Measurements from ENCODE around the gene EHBP1L1. TPM values are rescaled to one million over a fixed set of nuclear protein-coding genes. Genes with fewer than 3 reads are reported as not detected.
A peak's percentile ranks its signal among the peaks of the same experiment; 100 is the strongest.

The EHBP1L1 gene
- total RNA-seq, 6 donors from 2014 or later: 70.4 to 220 (median 133) TPM

DNA sequence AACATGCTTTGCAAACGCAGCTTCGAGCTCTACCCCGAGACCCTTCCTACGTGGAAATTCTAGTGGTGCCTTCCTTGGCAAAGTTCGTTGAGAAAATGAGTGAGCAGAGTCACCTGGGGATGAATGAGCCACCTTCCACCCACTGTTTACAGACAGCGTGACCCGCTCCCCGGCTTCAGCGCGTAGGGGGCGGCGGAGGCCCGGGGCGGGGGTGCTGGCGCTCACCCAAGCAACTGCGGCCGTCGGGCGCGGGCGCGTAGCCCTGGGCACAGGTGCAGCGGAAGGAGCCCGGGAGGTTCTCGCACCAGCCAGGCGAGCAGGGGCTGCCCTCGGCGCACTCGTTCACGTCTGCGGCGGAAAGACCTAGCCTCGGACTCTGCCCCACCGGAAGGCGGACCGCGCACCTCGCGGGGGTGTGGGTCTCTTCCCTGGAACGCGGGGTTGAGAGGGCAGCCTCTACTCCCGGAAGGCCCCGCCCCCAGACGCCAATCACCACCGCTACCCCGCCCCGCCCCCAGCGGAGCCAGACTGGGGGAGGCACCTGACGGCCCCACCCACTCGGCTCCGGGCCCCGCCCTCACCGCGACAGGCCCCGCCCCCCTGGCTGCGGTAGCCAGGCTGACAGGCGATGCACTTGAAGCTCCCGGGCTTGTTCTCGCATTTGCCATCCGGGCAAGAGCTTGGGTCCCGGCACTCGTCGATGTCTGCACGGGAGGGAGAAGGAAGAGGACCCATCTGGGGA, 29.5 kb upstream of the EHBP1L1 start:
- H3K9me3 ChIP-seq: no peaks in the 10 kb centered on the region
- peaks cover 0 to 16% (median 8%) of the 10 kb centered on the region in 4 donors for H3K36me3 ChIP-seq
- peak overlapping the region in 3 of 4 donors; percentile 46 to 57 (median 48) for H3K4me3 ChIP-seq
- no peaks in the 10 kb centered on the region for H3K27me3 ChIP-seq
- peaks cover 12 to 37% (median 18%) of the 10 kb centered on the region in 4 donors for H3K4me1 ChIP-seq
- peak overlapping the region; percentile 52 to 80 (median 75) for H3K27ac ChIP-seq
- peak; percentile 14 to 53 for TF ChIP-seq POLR2AphosphoS5 (IDR thresholded peaks at IDR 0.05)
- no peak for TF ChIP-seq EP300 (IDR thresholded peaks at IDR 0.05)
- peak in 1 of 4 donors; percentile 46 for TF ChIP-seq POLR2A (IDR thresholded peaks at IDR 0.05)
- TF ChIP-seq, protein P1, sequence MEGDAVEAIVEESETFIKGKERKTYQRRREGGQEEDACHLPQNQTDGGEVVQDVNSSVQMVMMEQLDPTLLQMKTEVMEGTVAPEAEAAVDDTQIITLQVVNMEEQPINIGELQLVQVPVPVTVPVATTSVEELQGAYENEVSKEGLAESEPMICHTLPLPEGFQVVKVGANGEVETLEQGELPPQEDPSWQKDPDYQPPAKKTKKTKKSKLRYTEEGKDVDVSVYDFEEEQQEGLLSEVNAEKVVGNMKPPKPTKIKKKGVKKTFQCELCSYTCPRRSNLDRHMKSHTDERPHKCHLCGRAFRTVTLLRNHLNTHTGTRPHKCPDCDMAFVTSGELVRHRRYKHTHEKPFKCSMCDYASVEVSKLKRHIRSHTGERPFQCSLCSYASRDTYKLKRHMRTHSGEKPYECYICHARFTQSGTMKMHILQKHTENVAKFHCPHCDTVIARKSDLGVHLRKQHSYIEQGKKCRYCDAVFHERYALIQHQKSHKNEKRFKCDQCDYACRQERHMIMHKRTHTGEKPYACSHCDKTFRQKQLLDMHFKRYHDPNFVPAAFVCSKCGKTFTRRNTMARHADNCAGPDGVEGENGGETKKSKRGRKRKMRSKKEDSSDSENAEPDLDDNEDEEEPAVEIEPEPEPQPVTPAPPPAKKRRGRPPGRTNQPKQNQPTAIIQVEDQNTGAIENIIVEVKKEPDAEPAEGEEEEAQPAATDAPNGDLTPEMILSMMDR (IDR thresholded peaks at IDR 0.05): no peak
- WGBS, 2 donors: 31 to 57% methylated on average over 13 to 30 of the region's 64 CpGs
- DNase-seq: peak; percentile 98 to 99
- ATAC-seq (ENCODE audit: low FRiP score in 2 of 2): peak; percentile 91 to 93

DNA sequence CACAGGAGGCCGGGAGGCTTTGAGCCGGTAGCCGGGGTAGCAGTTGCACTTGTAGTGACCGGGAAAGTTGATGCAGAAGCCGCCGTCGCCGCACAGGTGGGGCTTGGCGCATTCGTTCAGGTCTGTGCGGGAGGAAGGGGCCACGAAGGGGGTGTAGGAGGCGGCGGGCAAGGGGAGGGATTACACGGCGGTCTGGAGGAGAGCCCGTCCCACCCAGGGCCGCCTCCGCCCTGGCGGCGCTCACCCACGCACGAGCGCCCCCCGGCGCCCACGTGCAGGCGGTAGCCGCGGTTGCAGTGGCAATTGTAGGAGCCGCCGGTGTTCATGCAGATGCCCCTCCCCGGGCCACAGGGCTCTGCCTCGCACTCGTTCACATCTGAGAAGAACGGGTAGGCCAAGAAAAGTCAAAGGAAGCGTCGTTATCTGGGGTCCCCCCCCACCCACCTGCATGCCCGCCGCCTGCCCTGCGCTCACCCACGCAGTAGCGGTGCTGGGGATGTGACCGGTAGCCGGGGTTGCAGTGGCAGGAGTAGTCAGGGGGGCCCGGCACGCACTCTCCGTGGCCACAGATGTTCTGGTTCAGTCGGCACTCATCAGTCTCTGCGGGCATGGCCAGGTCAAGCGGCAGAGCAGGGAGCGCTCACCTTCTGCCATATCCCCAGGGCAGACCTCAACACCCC, 28.3 kb upstream of the EHBP1L1 start:
- Histone ChIP-seq H3K9me3 (no peaks in the 10 kb centered on the region), H3K27ac (no peak overlapping the region), H3K27me3 (no peaks in the 10 kb centered on the region), H3K36me3 (peaks cover 0 to 22% (median 10%) of the 10 kb centered on the region in 4 donors), H3K4me3 (no peak overlapping the region), H3K4me1 (peaks cover 8 to 42% (median 17%) of the 10 kb centered on the region in 4 donors)
- peak in 1 of 2 donors; percentile 77 for DNase-seq
- 83 to 85% methylated on average over 45 to 51 of the region's 52 CpGs for WGBS, 2 donors
- TF ChIP-seq POLR2A (IDR thresholded peaks at IDR 0.05) (no peak), EP300 (IDR thresholded peaks at IDR 0.05) (no peak), POLR2AphosphoS5 (IDR thresholded peaks at IDR 0.05) (no peak)
- TF ChIP-seq, protein P1 (IDR thresholded peaks at IDR 0.05): no peak
- no peak for ATAC-seq (ENCODE audit: low FRiP score in 2 of 2)

DNA sequence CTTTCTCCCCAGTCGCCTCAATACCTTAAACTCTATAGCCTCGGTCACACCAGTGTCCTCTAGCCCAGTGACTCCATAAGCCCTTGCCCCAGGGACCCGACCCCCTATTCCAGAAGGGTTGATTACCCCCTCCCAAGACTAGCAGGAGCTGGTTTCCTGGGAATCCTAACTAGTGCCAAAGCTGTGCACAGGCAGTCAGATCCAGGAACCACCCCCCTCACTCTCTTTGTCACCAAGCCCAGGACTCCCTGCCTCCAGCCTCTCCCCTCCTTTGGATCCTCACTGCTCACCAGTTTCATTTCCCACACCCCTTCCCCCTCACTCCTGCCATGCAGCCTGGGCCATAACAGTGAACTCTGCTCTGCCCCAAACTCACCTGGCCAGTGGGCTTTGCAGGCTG, 27.5 kb upstream of the EHBP1L1 start:
- Histone ChIP-seq H3K27ac (no peak overlapping the region), H3K4me1 (peaks cover 8 to 50% (median 17%) of the 10 kb centered on the region in 4 donors), H3K4me3 (no peak overlapping the region), H3K9me3 (no peaks in the 10 kb centered on the region), H3K27me3 (no peaks in the 10 kb centered on the region), H3K36me3 (peaks cover 0 to 23% (median 11%) of the 10 kb centered on the region in 4 donors)
- WGBS, 2 donors: 94% methylated on average over 3 of the region's 3 CpGs
- ATAC-seq (ENCODE audit: low FRiP score in 2 of 2) (no peak), DNase-seq (no peak)
- TF ChIP-seq POLR2AphosphoS5 (IDR thresholded peaks at IDR 0.05): no peak
- TF ChIP-seq POLR2A (IDR thresholded peaks at IDR 0.05): no peak
- TF ChIP-seq EP300 (IDR thresholded peaks at IDR 0.05): no peak
- TF ChIP-seq, protein P1 (IDR thresholded peaks at IDR 0.05): no peak

DNA sequence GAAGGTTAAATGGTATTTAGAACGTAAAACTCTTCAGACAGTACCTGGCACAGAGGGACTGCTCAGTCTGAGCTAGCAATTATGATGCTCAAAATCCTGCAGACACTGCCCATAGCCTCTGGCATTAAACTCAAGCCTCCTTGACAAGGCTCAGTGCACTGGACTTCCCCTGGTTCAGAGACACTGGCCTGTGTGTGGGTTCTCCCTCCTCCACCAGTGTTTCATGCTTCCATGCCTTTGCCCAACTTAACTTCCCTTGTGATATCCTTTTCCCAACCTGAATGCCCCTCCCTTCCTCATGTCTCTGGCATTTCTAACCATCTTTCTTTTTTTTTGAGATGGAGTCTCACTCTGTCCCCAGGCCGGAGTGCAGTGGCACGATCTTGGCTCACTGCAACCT, 26.8 kb upstream of the EHBP1L1 start:
- Histone ChIP-seq H3K9me3 (no peaks in the 10 kb centered on the region), H3K36me3 (peaks cover 0 to 25% (median 14%) of the 10 kb centered on the region in 4 donors), H3K4me3 (no peak overlapping the region), H3K4me1 (peaks cover 8 to 57% (median 20%) of the 10 kb centered on the region in 4 donors), H3K27me3 (no peaks in the 10 kb centered on the region), H3K27ac (no peak overlapping the region)
- no peak for ATAC-seq (ENCODE audit: low FRiP score in 2 of 2)
- WGBS, 2 donors: 87 to 93% methylated on average over 2 to 3 of the region's 3 CpGs
- DNase-seq: no peak
- TF ChIP-seq POLR2A (IDR thresholded peaks at IDR 0.05) (no peak), EP300 (IDR thresholded peaks at IDR 0.05) (no peak), POLR2AphosphoS5 (IDR thresholded peaks at IDR 0.05) (no peak)
- TF ChIP-seq, protein P1 (IDR thresholded peaks at IDR 0.05): no peak
